MM.1S (cell line): ENCODE data around the gene PI4KB.

ENCODE experiments used
- EZH2 ChIP-seq: fragments of 300-600 bp; sonication (generic); optimal IDR thresholded peaks from 2 replicates; pipeline ENCODE3; 2017; ENCODE audit warnings: low read depth, mild to moderate bottlenecking, antibody characterized with exemption, low read length, mixed read lengths
- EZH2phosphoT487 ChIP-seq: fragments of 300-600 bp; sonication (generic); IDR thresholded peaks from 2 replicates; pipeline ENCODE4 v1.6.1; 2018; ENCODE audit warnings: antibody characterized with exemption, low read length

DNA sequence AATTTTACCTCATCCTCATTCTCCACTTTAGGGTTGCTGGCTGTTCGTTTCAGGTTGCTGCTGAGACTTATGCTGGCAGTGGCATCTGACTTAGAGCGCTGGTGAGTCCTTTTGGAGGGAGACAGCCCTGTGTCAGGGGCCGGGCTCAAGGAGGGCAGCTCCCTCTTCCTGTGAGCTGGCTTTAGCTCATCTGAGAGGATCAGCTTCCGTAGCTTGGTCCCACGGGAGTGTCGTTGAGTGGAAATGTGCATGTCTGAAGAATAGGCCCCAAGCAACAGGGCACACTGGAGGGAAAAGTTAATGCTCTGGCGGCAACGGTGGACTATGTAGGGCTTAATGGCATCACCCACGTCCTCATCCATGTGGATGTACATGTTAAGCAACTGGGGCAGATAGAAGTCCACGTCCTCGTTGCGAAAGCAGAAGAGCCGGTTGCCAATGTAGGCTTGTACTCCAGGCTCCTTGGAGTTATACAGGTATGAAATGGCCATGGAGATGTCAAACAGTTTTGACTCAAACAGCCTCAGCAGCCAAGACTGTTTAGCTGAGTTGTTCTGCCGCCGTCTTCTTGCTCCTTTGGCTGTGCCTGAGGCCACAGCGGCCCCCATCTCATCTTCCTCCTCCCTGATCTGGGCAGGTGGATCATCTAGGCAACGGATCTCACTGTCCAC is 11.5 kb downstream of the PI4KB start:
- TF ChIP-seq EZH2 = no peak
- no peak for TF ChIP-seq EZH2phosphoT487
